ENCODE data around the gene ZNF362. TPM values are rescaled to one million over a fixed set of nuclear protein-coding genes. Genes with fewer than 3 reads are reported as not detected.

Gene ZNF362
- total RNA-seq, 4 donors from 2014 or later = 3.6 to 18.9 (median 13.7) TPM

DNA sequence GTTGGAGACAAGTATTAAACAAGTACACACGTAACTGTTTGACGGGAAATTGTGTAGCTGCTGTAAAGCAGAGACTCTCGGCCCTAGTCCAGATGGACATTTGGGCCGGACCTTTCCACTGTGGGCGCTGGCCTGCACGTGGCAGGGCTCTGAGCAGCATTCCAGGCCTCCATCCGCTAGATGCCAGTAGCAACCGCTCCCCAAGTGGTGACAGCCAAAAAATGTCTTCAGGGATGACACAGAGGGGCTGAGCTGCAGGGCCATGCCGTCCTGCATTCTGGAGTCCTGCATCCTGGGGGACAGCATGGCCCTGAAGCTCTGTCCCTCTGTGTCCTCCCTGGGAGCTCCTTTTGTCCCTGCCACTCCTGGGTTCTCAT lies 39.8 kb downstream of the ZNF362 start:
- peaks cover 0 to 61% (median 18%) of the 10 kb centered on the region in 3 donors for H3K4me1 ChIP-seq
- peaks cover 0 to 82% (median 0%) of the 10 kb centered on the region in 3 donors for H3K36me3 ChIP-seq
- H3K27me3 ChIP-seq = no peaks in the 10 kb centered on the region
- intact Hi-C loops (cut with DNase I) = loop anchor here (5.0 kb wide), 2 partner anchors 71 to 171 kb away; no protein-coding TSS in a partner anchor
- WGBS, 2 donors = 66 to 75% methylated on average over 3 to 8 of the region's 9 CpGs
- H3K4me3 ChIP-seq = no peak overlapping the region
- TF ChIP-seq, protein P1, sequence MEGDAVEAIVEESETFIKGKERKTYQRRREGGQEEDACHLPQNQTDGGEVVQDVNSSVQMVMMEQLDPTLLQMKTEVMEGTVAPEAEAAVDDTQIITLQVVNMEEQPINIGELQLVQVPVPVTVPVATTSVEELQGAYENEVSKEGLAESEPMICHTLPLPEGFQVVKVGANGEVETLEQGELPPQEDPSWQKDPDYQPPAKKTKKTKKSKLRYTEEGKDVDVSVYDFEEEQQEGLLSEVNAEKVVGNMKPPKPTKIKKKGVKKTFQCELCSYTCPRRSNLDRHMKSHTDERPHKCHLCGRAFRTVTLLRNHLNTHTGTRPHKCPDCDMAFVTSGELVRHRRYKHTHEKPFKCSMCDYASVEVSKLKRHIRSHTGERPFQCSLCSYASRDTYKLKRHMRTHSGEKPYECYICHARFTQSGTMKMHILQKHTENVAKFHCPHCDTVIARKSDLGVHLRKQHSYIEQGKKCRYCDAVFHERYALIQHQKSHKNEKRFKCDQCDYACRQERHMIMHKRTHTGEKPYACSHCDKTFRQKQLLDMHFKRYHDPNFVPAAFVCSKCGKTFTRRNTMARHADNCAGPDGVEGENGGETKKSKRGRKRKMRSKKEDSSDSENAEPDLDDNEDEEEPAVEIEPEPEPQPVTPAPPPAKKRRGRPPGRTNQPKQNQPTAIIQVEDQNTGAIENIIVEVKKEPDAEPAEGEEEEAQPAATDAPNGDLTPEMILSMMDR (IDR thresholded peaks at IDR 0.05) = no peak
- TF ChIP-seq POLR2A (IDR thresholded peaks at IDR 0.05) = no peak
- peak overlapping the region; percentile 31 to 72 (median 64) for H3K27ac ChIP-seq
- no peaks in the 10 kb centered on the region for H3K9me3 ChIP-seq
- no peak for DNase-seq

DNA sequence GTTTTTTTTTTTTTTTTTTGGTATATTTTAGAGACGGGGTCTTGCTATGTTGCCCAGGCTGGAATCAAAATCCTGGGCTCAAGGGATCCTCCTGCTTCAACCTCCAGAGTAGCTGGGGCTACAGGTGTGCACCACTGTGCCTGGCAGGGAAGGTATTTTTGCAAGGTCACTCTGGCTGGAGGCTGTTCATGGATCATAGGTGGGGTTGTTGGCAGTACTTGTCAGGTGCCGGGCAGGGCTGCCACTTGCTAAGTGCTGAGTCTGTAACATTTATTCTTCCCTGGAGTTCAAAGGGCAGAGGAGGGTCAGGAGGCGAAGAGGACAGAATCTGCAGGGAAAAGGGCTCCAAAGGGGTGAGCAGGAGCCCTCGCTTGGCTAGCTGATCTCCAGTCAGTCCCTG lies 40.5 kb downstream of the ZNF362 start:
- no peak for TF ChIP-seq POLR2A (IDR thresholded peaks at IDR 0.05)
- TF ChIP-seq, protein P1 (IDR thresholded peaks at IDR 0.05) = no peak
- Histone ChIP-seq H3K4me3 (no peak overlapping the region), H3K9me3 (no peaks in the 10 kb centered on the region), H3K27me3 (no peaks in the 10 kb centered on the region), H3K27ac (peak overlapping the region in 1 of 4 donors; percentile 72), H3K4me1 (peaks cover 0 to 67% (median 18%) of the 10 kb centered on the region in 3 donors), H3K36me3 (peaks cover 0 to 83% (median 0%) of the 10 kb centered on the region in 3 donors)
- intact Hi-C loops (cut with DNase I) = loop anchor here (5.0 kb wide), 2 partner anchors 70 to 170 kb away; no protein-coding TSS in a partner anchor
- no peak for DNase-seq
- 66 to 79% methylated on average over 2 to 4 of the region's 4 CpGs for WGBS, 2 donors

GRCh38 chr1:33297911-33298622 lies 41.8 kb downstream of the ZNF362 start:
- H3K27me3 ChIP-seq = no peaks in the 10 kb centered on the region
- WGBS, 2 donors = 78 to 92% methylated on average over 3 to 4 of the region's 4 CpGs
- peaks cover 0 to 76% (median 0%) of the 10 kb centered on the region in 3 donors for H3K36me3 ChIP-seq
- intact Hi-C loops (cut with DNase I) = loop anchor here (5.0 kb wide), 2 partner anchors 69 to 169 kb away; no protein-coding TSS in a partner anchor
- H3K4me3 ChIP-seq = no peak overlapping the region
- peaks cover 0 to 69% (median 18%) of the 10 kb centered on the region in 3 donors for H3K4me1 ChIP-seq
- DNase-seq = no peak
- H3K9me3 ChIP-seq = no peaks in the 10 kb centered on the region
- H3K27ac ChIP-seq = peak overlapping the region; percentile 5 to 34 (median 15)
- TF ChIP-seq, protein P1 (IDR thresholded peaks at IDR 0.05) = no peak
- TF ChIP-seq POLR2A (IDR thresholded peaks at IDR 0.05) = no peak

- no peaks in the 10 kb centered on the region for H3K27me3 ChIP-seq
- TF ChIP-seq, protein P1 (IDR thresholded peaks at IDR 0.05) = peak; percentile 72 to 92 (median 84)
- TF ChIP-seq POLR2A (IDR thresholded peaks at IDR 0.05) = no peak
- no peak for DNase-seq
- H3K9me3 ChIP-seq = no peaks in the 10 kb centered on the region
- WGBS, 2 donors = 56 to 66% methylated on average over 7 to 8 of the region's 18 CpGs
- intact Hi-C loops (cut with DNase I) = loop anchor here (5.0 kb wide), 2 partner anchors 69 to 169 kb away; no protein-coding TSS in a partner anchor
- H3K4me3 ChIP-seq = no peak overlapping the region
- peak overlapping the region; percentile 5 to 34 (median 15) for H3K27ac ChIP-seq
- H3K4me1 ChIP-seq = peaks cover 0 to 62% (median 18%) of the 10 kb centered on the region in 3 donors
- H3K36me3 ChIP-seq = peaks cover 0 to 69% (median 0%) of the 10 kb centered on the region in 3 donors
These were observed 42.5 kb downstream of the ZNF362 start for GRCh38 chr1:33298623-33299277.
